Neural progenitor cell (in vitro differentiated cells): ENCODE measurements around the gene PRKCH.

Experiments
- CTCF ChIP-seq: fragments of 200-600 bp; sonication (generic); IDR thresholded peaks from 2 replicates; pipeline ENCODE4 v1.5.1; 2017; ENCODE audit warnings: antibody characterized with exemption, mild to moderate bottlenecking
- EZH2 ChIP-seq: fragments of 200-600 bp; sonication (generic); IDR thresholded peaks from 2 replicates; pipeline ENCODE4 v1.6.1; 2017; ENCODE audit warnings: antibody characterized with exemption, mild to moderate bottlenecking, moderate library complexity
- EZH2phosphoT487 ChIP-seq: fragments of 200-600 bp; sonication (generic); IDR thresholded peaks from 2 replicates; pipeline ENCODE4 v1.6.1; 2017; ENCODE audit warnings: antibody characterized with exemption

GRCh38 chr14:61296719-61297502 is 24.5 kb upstream of the PRKCH start:
- TF ChIP-seq CTCF = peak; percentile 67
- TF ChIP-seq EZH2phosphoT487 = no peak
- TF ChIP-seq EZH2 = no peak
